ENCODE results near the gene CDK14.

CDK14 gene

DNA sequence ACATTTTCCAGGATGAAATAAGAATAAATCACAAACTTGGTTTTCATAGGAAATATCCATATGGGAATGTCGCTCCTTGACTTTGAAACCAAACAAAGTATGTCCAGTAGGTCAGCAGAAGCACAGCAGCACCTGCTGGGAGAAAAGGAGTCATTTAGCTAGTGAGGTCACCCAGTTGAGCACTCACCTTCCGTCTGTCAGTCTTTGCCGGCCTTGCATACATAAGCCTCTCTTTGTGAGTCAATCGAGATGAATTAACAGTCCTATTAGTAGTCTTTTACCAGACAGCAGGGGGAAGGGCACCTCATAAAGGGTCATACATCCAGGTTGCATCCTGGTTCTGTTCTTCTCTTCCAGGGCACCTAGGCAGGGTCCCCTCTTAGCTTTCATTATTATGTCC lies 435.6 kb downstream of the CDK14 start:
- Histone ChIP-seq H3K79me2 (ENCODE audit: insufficient read depth, low read length) (no peaks in the 10 kb centered on the region), H3K4me3 (ENCODE audit: low read length, poor library complexity, severe bottlenecking) (no peak overlapping the region)

DNA sequence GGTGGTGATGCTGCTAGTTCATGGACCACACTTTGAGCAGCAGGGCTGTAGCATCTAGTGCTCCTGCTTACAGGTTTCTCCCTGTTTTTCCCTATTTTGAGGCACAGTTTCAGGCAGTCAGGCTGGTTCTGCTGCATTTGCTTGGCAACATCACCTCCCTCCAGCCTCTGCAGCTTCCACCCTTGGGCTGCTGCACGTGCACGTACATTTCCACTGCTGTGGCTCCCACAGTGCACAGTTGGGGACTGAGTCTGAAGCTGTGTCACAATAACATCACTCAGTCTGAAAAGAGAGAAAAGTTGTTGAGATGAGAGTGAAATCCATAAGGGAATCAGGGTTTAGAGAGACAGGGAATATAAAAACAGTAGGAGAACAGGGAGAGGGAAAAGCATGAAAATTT lies 437.5 kb downstream of the CDK14 start:
- H4K20me1 ChIP-seq (ENCODE audit: insufficient read depth, low read length, poor library complexity, severe bottlenecking): no peaks in the 10 kb centered on the region
- H3K4me3 ChIP-seq (ENCODE audit: low read length, poor library complexity, severe bottlenecking): no peak overlapping the region
- H3F3A ChIP-seq (ENCODE audit: low read depth): no peaks in the 10 kb centered on the region
- no peak for TF ChIP-seq EZH2phosphoT487 (IDR thresholded peaks at IDR 0.05; ENCODE audit: borderline replicate concordance)
- TF ChIP-seq, protein P1, sequence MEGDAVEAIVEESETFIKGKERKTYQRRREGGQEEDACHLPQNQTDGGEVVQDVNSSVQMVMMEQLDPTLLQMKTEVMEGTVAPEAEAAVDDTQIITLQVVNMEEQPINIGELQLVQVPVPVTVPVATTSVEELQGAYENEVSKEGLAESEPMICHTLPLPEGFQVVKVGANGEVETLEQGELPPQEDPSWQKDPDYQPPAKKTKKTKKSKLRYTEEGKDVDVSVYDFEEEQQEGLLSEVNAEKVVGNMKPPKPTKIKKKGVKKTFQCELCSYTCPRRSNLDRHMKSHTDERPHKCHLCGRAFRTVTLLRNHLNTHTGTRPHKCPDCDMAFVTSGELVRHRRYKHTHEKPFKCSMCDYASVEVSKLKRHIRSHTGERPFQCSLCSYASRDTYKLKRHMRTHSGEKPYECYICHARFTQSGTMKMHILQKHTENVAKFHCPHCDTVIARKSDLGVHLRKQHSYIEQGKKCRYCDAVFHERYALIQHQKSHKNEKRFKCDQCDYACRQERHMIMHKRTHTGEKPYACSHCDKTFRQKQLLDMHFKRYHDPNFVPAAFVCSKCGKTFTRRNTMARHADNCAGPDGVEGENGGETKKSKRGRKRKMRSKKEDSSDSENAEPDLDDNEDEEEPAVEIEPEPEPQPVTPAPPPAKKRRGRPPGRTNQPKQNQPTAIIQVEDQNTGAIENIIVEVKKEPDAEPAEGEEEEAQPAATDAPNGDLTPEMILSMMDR (conservative IDR thresholded peaks at IDR 0.05; ENCODE audit: low read length): no peak
- H3K79me2 ChIP-seq (ENCODE audit: insufficient read depth, low read length): no peaks in the 10 kb centered on the region
- no peaks in the 10 kb centered on the region for H3K9me2 ChIP-seq (replicated peaks; ENCODE audit: low read depth, low read length)
- no peaks in the 10 kb centered on the region for H3K36me3 ChIP-seq (ENCODE audit: insufficient read depth, low read length)
- no peaks in the 10 kb centered on the region for H3K4me1 ChIP-seq (ENCODE audit: insufficient read depth, low read length, poor library complexity, severe bottlenecking)
- no peak overlapping the region for H3K9ac ChIP-seq (ENCODE audit: low read depth, low read length, poor library complexity, severe bottlenecking)
- no peaks in the 10 kb centered on the region for H3K27me3 ChIP-seq (ENCODE audit: insufficient read depth, low read length, poor library complexity, severe bottlenecking)
- no peaks in the 10 kb centered on the region for H3K9me3 ChIP-seq (ENCODE audit: insufficient read depth, low read depth, low read length)
- no peak overlapping the region for H3K4me2 ChIP-seq (ENCODE audit: low read depth, low read length, poor library complexity, severe bottlenecking)
- no peak overlapping the region for H2AFZ ChIP-seq (ENCODE audit: low read length)

More for the DNA sequence above, 435.6 kb downstream of the CDK14 start:
- Histone ChIP-seq H3K27me3 (ENCODE audit: insufficient read depth, low read length, poor library complexity, severe bottlenecking) (no peaks in the 10 kb centered on the region), H2AFZ (ENCODE audit: low read length) (no peak overlapping the region), H3K4me2 (ENCODE audit: low read depth, low read length, poor library complexity, severe bottlenecking) (no peak overlapping the region), H4K20me1 (ENCODE audit: insufficient read depth, low read length, poor library complexity, severe bottlenecking) (no peaks in the 10 kb centered on the region), H3K9me2 (replicated peaks; ENCODE audit: low read depth, low read length) (no peaks in the 10 kb centered on the region), H3K9me3 (ENCODE audit: insufficient read depth, low read depth, low read length) (no peaks in the 10 kb centered on the region), H3F3A (ENCODE audit: low read depth) (no peaks in the 10 kb centered on the region), H3K36me3 (ENCODE audit: insufficient read depth, low read length) (no peaks in the 10 kb centered on the region), H3K4me1 (ENCODE audit: insufficient read depth, low read length, poor library complexity, severe bottlenecking) (no peaks in the 10 kb centered on the region), H3K9ac (ENCODE audit: low read depth, low read length, poor library complexity, severe bottlenecking) (no peak overlapping the region)
- no peak for TF ChIP-seq EZH2phosphoT487 (IDR thresholded peaks at IDR 0.05; ENCODE audit: borderline replicate concordance)
- TF ChIP-seq, protein P1 (conservative IDR thresholded peaks at IDR 0.05; ENCODE audit: low read length): no peak

GRCh38 chr7:91034459-91035368 lies 438.6 kb downstream of the CDK14 start:
- Histone ChIP-seq H3K27me3 (ENCODE audit: insufficient read depth, low read length, poor library complexity, severe bottlenecking) (no peaks in the 10 kb centered on the region), H3K9me3 (ENCODE audit: insufficient read depth, low read depth, low read length) (no peaks in the 10 kb centered on the region), H3K36me3 (ENCODE audit: insufficient read depth, low read length) (no peaks in the 10 kb centered on the region), H4K20me1 (ENCODE audit: insufficient read depth, low read length, poor library complexity, severe bottlenecking) (no peaks in the 10 kb centered on the region), H3K79me2 (ENCODE audit: insufficient read depth, low read length) (no peaks in the 10 kb centered on the region), H3K4me3 (ENCODE audit: low read length, poor library complexity, severe bottlenecking) (no peak overlapping the region), H3K9me2 (replicated peaks; ENCODE audit: low read depth, low read length) (no peaks in the 10 kb centered on the region), H2AFZ (ENCODE audit: low read length) (no peak overlapping the region), H3K4me1 (ENCODE audit: insufficient read depth, low read length, poor library complexity, severe bottlenecking) (no peaks in the 10 kb centered on the region), H3K9ac (ENCODE audit: low read depth, low read length, poor library complexity, severe bottlenecking) (no peak overlapping the region), H3F3A (ENCODE audit: low read depth) (no peaks in the 10 kb centered on the region), H3K4me2 (ENCODE audit: low read depth, low read length, poor library complexity, severe bottlenecking) (no peak overlapping the region)
- TF ChIP-seq EZH2phosphoT487 (IDR thresholded peaks at IDR 0.05; ENCODE audit: borderline replicate concordance): no peak
- TF ChIP-seq, protein P1 (conservative IDR thresholded peaks at IDR 0.05; ENCODE audit: low read length): peak; percentile 73

Data from Loucy (cell line).